CD8-positive, alpha-beta memory T cell (primary cell): ENCODE results near the gene FERMT2. TPM values are rescaled to one million over a fixed set of nuclear protein-coding genes. Genes with fewer than 3 reads are reported as not detected.
A peak's percentile ranks its signal among the peaks of the same experiment; 100 is the strongest.

Experiments used
- CTCF ChIA-PET: fragments of 350-600 bp; sonication (Branson Sonifier 250); formaldehyde crosslinking; loops from one replicate; lab custom pipeline; 2021; ENCODE audit warnings: antibody characterized with exemption; lab: Charles Lee
- POLR2A ChIA-PET: fragments of 350-600 bp; sonication (Branson Sonifier 250); formaldehyde crosslinking; loops from one replicate; lab custom pipeline; 2021; ENCODE audit warnings: antibody characterized with exemption; lab: Charles Lee
- DNase-seq, 5 donors: peaks; one replicate each; pipeline versions ENCODE4 v3.0.0 to v3.0.0-alpha.2; 2020 to 2022; ENCODE audit warnings: mixed read lengths in 1 of 5
- H3K27ac ChIP-seq: one replicate; pipeline ENCODE4 v1.7.0; 2013; ENCODE audit warnings: low read depth, mild to moderate bottlenecking, low read length, moderate library complexity
- H3K27me3 ChIP-seq: 2 replicates; pipeline ENCODE4 v1.7.0; 2013; ENCODE audit warnings: low read length, mild to moderate bottlenecking; ENCODE audit not compliant: insufficient read depth, poor library complexity, severe bottlenecking
- H3K36me3 ChIP-seq: 2 replicates; pipeline ENCODE4 v1.7.0; 2013; ENCODE audit warnings: mild to moderate bottlenecking, low read length, moderate library complexity; ENCODE audit not compliant: insufficient read depth
- H3K4me1 ChIP-seq: 2 replicates; pipeline ENCODE4 v1.7.0; 2013; ENCODE audit warnings: mild to moderate bottlenecking, low read length, moderate library complexity; ENCODE audit not compliant: insufficient read depth
- H3K4me3 ChIP-seq: 2 replicates; pipeline ENCODE4 v1.7.0; 2013; ENCODE audit warnings: mild to moderate bottlenecking, low read length
- H3K9me3 ChIP-seq: 2 replicates; pipeline ENCODE4 v1.7.0; 2013; ENCODE audit warnings: mild to moderate bottlenecking, low read length
- H3K27ac Mint-ChIP-seq, 8 donors: one replicate each; pipeline ENCODE4 v1.8.0; 2020 to 2021; ENCODE audit warnings: mixed read lengths in 8 of 8, mild to moderate bottlenecking in 6 of 8, inconsistent platforms in 3 of 8, moderate library complexity in 3 of 8
- H3K27me3 Mint-ChIP-seq, 2 donors: one replicate each; pipeline ENCODE4 v1.8.0; 2020 to 2021; ENCODE audit warnings: mixed read lengths in 2 of 2, mild to moderate bottlenecking in 1 of 2, moderate library complexity in 1 of 2
- H3K36me3 Mint-ChIP-seq, 3 donors: one replicate each; pipeline ENCODE4 v1.8.0; 2020 to 2021; ENCODE audit warnings: mixed read lengths in 3 of 3, inconsistent platforms in 1 of 3, mild to moderate bottlenecking in 1 of 3
- H3K4me1 Mint-ChIP-seq, 3 donors: one replicate each; pipeline ENCODE4 v1.8.0; 2020 to 2021; ENCODE audit warnings: mixed read lengths in 3 of 3, inconsistent platforms in 1 of 3, mild to moderate bottlenecking in 1 of 3
- H3K4me3 Mint-ChIP-seq, 7 donors: one replicate each; pipeline ENCODE4 v1.8.0; 2020 to 2021; ENCODE audit warnings: mixed read lengths in 7 of 7, mild to moderate bottlenecking in 6 of 7, moderate library complexity in 4 of 7, inconsistent platforms in 2 of 7
- H3K9me3 Mint-ChIP-seq, 5 donors: one replicate each; pipeline ENCODE4 v1.8.0; 2020 to 2022; ENCODE audit warnings: mixed read lengths in 5 of 5, mild to moderate bottlenecking in 3 of 5, moderate library complexity in 2 of 5, inconsistent platforms in 1 of 5
- polyA plus RNA-seq: library from polyadenylated mRNA; unstranded; fragments of 300-500 nt; fragmentation: Illumina TruSeq; gene quantifications from one replicate; pipeline ENCODE4 v1.2.3, GENCODE V29; 2021
- total RNA-seq, 2 experiments: library from RNA; stranded (reverse); gene quantifications; one replicate each; pipeline ENCODE4 v1.2.3, GENCODE V29; 2021

Gene FERMT2
- total and polyA plus RNA-seq, 3 experiments from 2014 or later = 0.51 to 1.7 (median 0.93) TPM

GRCh38 chr14:52840877-52841276, 110.0 kb downstream of the FERMT2 start:
- Mint-ChIP-seq H3K36me3 (no peaks in the 10 kb centered on the region), H3K4me3 (no peak overlapping the region), H3K27ac (peak overlapping the region in 1 of 8 donors; percentile 43), H3K9me3 (no peaks in the 10 kb centered on the region), H3K27me3 (peaks cover 0 to 7% of the 10 kb centered on the region in 2 donors), H3K4me1 (no peaks in the 10 kb centered on the region)
- H3K36me3 ChIP-seq = no peaks in the 10 kb centered on the region
- H3K4me1 ChIP-seq = no peaks in the 10 kb centered on the region
- ChIA-PET CTCF (no interaction called here), POLR2A (no interaction called here)
- H3K27ac ChIP-seq = no peak overlapping the region
- no peaks in the 10 kb centered on the region for H3K9me3 ChIP-seq
- H3K4me3 ChIP-seq = no peak overlapping the region
- no peaks in the 10 kb centered on the region for H3K27me3 ChIP-seq
- no peak for DNase-seq

- no peaks in the 10 kb centered on the region for H3K4me1 Mint-ChIP-seq
- no peak overlapping the region for H3K27ac Mint-ChIP-seq
- no peak for DNase-seq
- no peaks in the 10 kb centered on the region for H3K36me3 Mint-ChIP-seq
- H3K9me3 Mint-ChIP-seq = no peaks in the 10 kb centered on the region
- ChIA-PET POLR2A (no interaction called here), CTCF (no interaction called here)
- Histone ChIP-seq H3K27ac (no peak overlapping the region), H3K36me3 (no peaks in the 10 kb centered on the region), H3K4me1 (no peaks in the 10 kb centered on the region), H3K27me3 (no peaks in the 10 kb centered on the region), H3K4me3 (no peak overlapping the region), H3K9me3 (no peaks in the 10 kb centered on the region)
- peaks cover 3 to 4% of the 10 kb centered on the region in 2 donors for H3K27me3 Mint-ChIP-seq
- H3K4me3 Mint-ChIP-seq = no peak overlapping the region
These were observed 113.4 kb downstream of the FERMT2 start for GRCh38 chr14:52837451-52837850.

- H3K4me3 ChIP-seq = no peak overlapping the region
- ChIA-PET CTCF (interaction anchor here (1.4 kb wide), 1 partner anchor 9 kb away, joined by 5 read pairs; no protein-coding TSS in a partner anchor), POLR2A (no interaction called here)
- Mint-ChIP-seq H3K4me3 (no peak overlapping the region), H3K27ac (no peak overlapping the region), H3K4me1 (no peaks in the 10 kb centered on the region), H3K36me3 (peaks cover 0 to 2% (median 0%) of the 10 kb centered on the region in 3 donors), H3K27me3 (peaks cover 4 to 6% of the 10 kb centered on the region in 2 donors), H3K9me3 (no peaks in the 10 kb centered on the region)
- no peaks in the 10 kb centered on the region for H3K36me3 ChIP-seq
- no peaks in the 10 kb centered on the region for H3K27me3 ChIP-seq
- DNase-seq = no peak
- no peak overlapping the region for H3K27ac ChIP-seq
- H3K9me3 ChIP-seq = no peaks in the 10 kb centered on the region
- no peaks in the 10 kb centered on the region for H3K4me1 ChIP-seq
These were observed 114.8 kb downstream of the FERMT2 start for GRCh38 chr14:52836063-52836462.

GRCh38 chr14:52835122-52835903, 115.5 kb downstream of the FERMT2 start:
- H3K27ac ChIP-seq = no peak overlapping the region
- POLR2A ChIA-PET = no interaction called here
- peak overlapping the region in 2 of 8 donors; percentile 52 to 85 for H3K27ac Mint-ChIP-seq
- DNase-seq = no peak
- no peaks in the 10 kb centered on the region for H3K27me3 ChIP-seq
- H3K36me3 Mint-ChIP-seq = peaks cover 0 to 2% (median 0%) of the 10 kb centered on the region in 3 donors
- H3K27me3 Mint-ChIP-seq = peaks cover 0 to 6% of the 10 kb centered on the region in 2 donors
- H3K9me3 ChIP-seq = no peaks in the 10 kb centered on the region
- no peaks in the 10 kb centered on the region for H3K4me1 ChIP-seq
- no peak overlapping the region for H3K4me3 Mint-ChIP-seq
- H3K36me3 ChIP-seq = no peaks in the 10 kb centered on the region
- CTCF ChIA-PET = no interaction called here
- no peaks in the 10 kb centered on the region for H3K4me1 Mint-ChIP-seq
- no peak overlapping the region for H3K4me3 ChIP-seq
- H3K9me3 Mint-ChIP-seq = no peaks in the 10 kb centered on the region

- DNase-seq = no peak
- no peaks in the 10 kb centered on the region for H3K9me3 Mint-ChIP-seq
- H3K4me1 Mint-ChIP-seq = no peaks in the 10 kb centered on the region
- H3K4me3 Mint-ChIP-seq = no peak overlapping the region
- H3K27ac Mint-ChIP-seq = no peak overlapping the region
- H3K27me3 Mint-ChIP-seq = peaks cover under 1 to 6% of the 10 kb centered on the region in 2 donors
- POLR2A ChIA-PET = interaction anchor here (0.6 kb wide), 1 partner anchor 383 kb away, joined by 3 read pairs; no protein-coding TSS in a partner anchor
- Histone ChIP-seq H3K4me3 (no peak overlapping the region), H3K4me1 (no peaks in the 10 kb centered on the region), H3K27me3 (no peaks in the 10 kb centered on the region), H3K27ac (no peak overlapping the region), H3K9me3 (no peaks in the 10 kb centered on the region), H3K36me3 (no peaks in the 10 kb centered on the region)
- CTCF ChIA-PET = no interaction called here
- H3K36me3 Mint-ChIP-seq = peaks cover 0 to 2% (median 0%) of the 10 kb centered on the region in 3 donors
These were observed 116.4 kb downstream of the FERMT2 start for GRCh38 chr14:52834440-52834842.

- Mint-ChIP-seq H3K9me3 (no peaks in the 10 kb centered on the region), H3K4me1 (no peaks in the 10 kb centered on the region), H3K36me3 (peaks cover 0 to 2% (median 0%) of the 10 kb centered on the region in 3 donors), H3K27ac (no peak overlapping the region), H3K27me3 (peaks cover 3 to 6% of the 10 kb centered on the region in 2 donors), H3K4me3 (no peak overlapping the region)
- Histone ChIP-seq H3K36me3 (no peaks in the 10 kb centered on the region), H3K27me3 (no peaks in the 10 kb centered on the region), H3K9me3 (no peaks in the 10 kb centered on the region), H3K4me1 (no peaks in the 10 kb centered on the region), H3K4me3 (no peak overlapping the region), H3K27ac (no peak overlapping the region)
- ChIA-PET CTCF (no interaction called here), POLR2A (no interaction called here)
- DNase-seq = no peak
These were observed 117.0 kb downstream of the FERMT2 start for GRCh38 chr14:52833891-52834290.

- ChIA-PET POLR2A (no interaction called here), CTCF (interaction anchor here (0.8 to 10.5 kb wide), 2 partner anchors 16 to 132 kb away, joined by 3 to 111 read pairs; no protein-coding TSS in a partner anchor)
- H3K27me3 ChIP-seq = no peaks in the 10 kb centered on the region
- H3K36me3 Mint-ChIP-seq = peaks cover 0 to 2% (median 0%) of the 10 kb centered on the region in 3 donors
- H3K36me3 ChIP-seq = no peaks in the 10 kb centered on the region
- H3K4me3 ChIP-seq = no peak overlapping the region
- H3K27ac Mint-ChIP-seq = no peak overlapping the region
- no peak for DNase-seq
- peaks cover 0 to 4% (median 3%) of the 10 kb centered on the region in 3 donors for H3K4me1 Mint-ChIP-seq
- no peaks in the 10 kb centered on the region for H3K9me3 ChIP-seq
- no peak overlapping the region for H3K4me3 Mint-ChIP-seq
- no peaks in the 10 kb centered on the region for H3K9me3 Mint-ChIP-seq
- H3K27ac ChIP-seq = no peak overlapping the region
- H3K4me1 ChIP-seq = no peaks in the 10 kb centered on the region
- peaks cover 4 to 7% of the 10 kb centered on the region in 2 donors for H3K27me3 Mint-ChIP-seq
These were observed 121.2 kb downstream of the FERMT2 start for GRCh38 chr14:52829527-52830185.

GRCh38 chr14:52827426-52827825, 123.4 kb downstream of the FERMT2 start:
- H3K9me3 Mint-ChIP-seq = no peaks in the 10 kb centered on the region
- no peak overlapping the region for H3K27ac ChIP-seq
- no peak overlapping the region for H3K4me3 ChIP-seq
- H3K27ac Mint-ChIP-seq = no peak overlapping the region
- peaks cover 5 to 12% of the 10 kb centered on the region in 2 donors for H3K27me3 Mint-ChIP-seq
- H3K9me3 ChIP-seq = no peaks in the 10 kb centered on the region
- no peak overlapping the region for H3K4me3 Mint-ChIP-seq
- no peaks in the 10 kb centered on the region for H3K36me3 ChIP-seq
- no peak for DNase-seq
- H3K36me3 Mint-ChIP-seq = peaks cover 0 to 2% (median 0%) of the 10 kb centered on the region in 3 donors
- ChIA-PET POLR2A (no interaction called here), CTCF (interaction anchor here (2.4 to 10.5 kb wide), 2 partner anchors 9 to 134 kb away, joined by 5 to 111 read pairs; no protein-coding TSS in a partner anchor)
- no peaks in the 10 kb centered on the region for H3K27me3 ChIP-seq
- no peaks in the 10 kb centered on the region for H3K4me1 ChIP-seq
- H3K4me1 Mint-ChIP-seq = peaks cover 0 to 8% (median 6%) of the 10 kb centered on the region in 3 donors
